ENCODE results near the gene PBX4.
A peak's percentile ranks its signal among the peaks of the same experiment; 100 is the strongest.

PBX4 gene

DNA sequence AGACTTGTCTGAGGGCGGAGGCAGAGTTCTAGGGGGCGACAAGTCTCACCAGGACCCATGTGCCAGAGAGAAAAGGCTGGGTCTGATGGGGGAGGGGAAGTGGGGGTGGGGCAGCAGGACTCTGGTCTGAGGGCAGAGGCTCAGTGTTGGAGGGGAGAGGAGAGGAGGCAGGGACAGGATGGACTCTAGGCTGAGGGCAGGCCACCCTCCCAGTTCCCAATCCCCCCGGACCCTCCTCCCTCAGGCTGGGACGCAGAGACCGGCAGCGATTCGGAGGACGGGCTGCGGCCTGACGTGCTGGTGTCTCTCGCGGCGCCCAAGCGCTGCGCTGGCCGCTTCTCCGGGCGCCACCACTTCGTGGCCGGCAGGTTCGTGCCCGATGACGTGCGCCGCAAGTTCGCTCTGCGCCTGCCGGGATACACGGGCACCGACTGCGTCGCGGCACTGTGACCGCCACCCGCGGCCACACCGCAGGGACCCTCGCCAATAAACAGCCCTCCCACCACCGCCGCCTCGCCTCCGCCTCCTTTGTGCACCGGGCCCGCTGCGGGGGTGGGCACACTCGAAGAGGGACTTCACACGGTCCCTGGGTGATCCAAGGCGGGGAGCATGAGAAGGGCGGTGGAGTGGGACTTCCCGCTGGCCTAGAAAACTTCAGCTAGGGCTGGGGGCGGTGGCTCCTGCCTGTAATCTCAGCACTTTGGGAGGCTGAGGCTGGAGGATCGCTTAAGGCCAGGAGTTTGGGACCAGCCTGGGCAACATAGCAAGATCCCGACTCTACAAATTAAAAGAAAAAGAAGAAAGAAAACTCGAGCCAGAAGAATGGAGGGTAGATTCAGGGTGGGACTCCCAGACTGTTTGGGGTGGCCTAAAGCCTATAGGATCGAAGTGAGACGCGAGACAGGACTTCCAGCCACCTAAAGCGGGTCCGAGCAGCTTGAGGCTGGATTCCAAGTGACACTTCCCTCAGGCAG lies 81.1 kb downstream of the PBX4 start:
- DNase-seq = no peak

DNA sequence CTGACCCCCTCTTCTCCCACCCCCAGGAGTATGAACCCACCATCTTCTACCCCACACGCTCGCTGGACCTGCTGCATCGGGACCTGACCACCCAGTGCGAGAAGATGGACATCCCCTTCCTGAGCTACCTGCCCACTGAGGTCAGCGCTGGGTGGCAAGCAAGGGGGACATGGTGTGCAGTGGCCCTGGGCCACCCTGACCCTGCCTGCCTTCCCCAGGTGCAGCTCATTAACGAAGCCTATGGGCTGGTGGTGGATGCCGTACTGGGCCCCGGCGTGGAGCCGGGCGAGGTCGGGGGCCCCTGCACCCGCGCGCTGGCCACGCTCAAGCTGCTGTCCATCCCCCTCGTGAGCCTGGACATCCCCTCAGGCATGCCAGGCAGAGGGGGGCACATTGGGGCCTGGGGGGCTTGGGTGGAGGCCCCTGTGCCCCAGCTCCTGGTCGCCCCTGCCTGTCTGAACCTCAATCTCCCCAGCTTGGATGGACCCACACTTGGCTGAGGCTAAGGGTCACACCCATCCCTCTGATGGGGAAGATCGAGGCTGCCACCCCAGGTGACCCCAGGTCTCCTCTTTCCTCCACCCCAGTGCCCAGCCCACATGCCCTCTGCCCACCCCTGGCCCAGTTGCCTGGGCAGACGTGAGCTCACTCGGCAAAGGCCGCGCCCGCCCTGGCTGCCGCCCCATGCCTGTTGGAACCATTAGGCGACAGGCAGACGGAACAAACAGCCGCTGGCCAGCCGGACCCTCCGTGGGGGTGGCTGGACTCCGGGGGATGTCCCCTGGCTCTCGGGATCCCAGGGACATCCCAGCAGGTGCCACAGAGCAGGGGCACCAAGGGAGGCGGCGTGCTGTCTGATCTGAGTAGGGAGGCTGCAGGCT lies 82.9 kb downstream of the PBX4 start:
- DNase-seq = no peak

DNA sequence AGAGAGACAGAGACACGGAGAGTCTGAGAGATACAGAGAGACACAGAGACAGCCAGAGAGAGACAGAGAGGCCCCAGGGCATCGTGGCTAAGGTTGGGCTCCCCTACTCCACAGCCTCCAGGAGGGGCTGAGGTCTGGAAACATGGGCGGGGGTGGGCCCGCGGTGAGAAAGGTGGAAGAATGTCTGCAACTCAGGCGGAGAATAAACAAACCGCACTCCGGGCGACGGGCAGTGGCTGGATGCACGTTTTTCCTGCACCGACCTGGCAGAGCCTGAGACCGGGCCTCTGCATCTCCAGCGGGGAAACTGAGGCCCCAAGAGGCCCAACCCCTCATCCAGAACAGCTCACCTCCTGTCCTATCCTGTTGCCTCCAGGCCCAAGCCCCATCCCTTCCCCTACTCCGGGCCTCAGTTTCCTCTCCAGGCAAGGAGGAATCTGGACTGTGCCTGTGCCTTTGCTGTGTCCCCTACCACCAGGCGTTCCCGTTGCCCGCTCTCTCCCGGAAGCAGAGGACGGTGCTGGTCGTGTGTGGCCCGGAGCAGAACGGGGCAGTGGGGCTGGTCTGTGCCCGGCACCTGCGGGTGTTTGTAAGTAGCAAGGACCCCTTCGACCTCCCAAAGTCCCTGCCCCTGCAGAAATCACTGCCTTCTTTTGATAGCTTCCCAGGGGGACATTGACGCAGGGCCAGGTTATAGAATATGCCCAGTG lies 83.8 kb downstream of the PBX4 start:
- no peak for DNase-seq

DNA sequence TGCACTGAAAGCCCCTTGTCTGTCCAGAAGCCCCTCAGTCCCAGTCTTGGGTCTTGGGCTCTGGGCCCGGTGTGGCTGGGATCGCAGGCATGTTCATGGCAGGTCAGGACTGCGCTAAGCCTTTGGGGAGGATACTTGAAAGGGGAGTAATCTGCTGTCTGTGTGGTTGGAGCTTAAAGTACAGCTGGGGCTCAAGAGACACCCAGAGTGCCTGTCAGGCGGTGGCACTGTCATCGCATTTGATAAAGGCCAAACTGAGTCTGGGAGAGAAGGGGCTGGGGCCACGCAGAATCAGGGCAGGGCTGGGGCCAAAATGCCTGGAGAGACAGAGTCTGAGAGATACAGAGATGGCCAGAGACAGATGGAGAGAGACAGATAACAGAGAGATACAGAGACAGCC lies 84.6 kb downstream of the PBX4 start:
- no peak for DNase-seq

DNA sequence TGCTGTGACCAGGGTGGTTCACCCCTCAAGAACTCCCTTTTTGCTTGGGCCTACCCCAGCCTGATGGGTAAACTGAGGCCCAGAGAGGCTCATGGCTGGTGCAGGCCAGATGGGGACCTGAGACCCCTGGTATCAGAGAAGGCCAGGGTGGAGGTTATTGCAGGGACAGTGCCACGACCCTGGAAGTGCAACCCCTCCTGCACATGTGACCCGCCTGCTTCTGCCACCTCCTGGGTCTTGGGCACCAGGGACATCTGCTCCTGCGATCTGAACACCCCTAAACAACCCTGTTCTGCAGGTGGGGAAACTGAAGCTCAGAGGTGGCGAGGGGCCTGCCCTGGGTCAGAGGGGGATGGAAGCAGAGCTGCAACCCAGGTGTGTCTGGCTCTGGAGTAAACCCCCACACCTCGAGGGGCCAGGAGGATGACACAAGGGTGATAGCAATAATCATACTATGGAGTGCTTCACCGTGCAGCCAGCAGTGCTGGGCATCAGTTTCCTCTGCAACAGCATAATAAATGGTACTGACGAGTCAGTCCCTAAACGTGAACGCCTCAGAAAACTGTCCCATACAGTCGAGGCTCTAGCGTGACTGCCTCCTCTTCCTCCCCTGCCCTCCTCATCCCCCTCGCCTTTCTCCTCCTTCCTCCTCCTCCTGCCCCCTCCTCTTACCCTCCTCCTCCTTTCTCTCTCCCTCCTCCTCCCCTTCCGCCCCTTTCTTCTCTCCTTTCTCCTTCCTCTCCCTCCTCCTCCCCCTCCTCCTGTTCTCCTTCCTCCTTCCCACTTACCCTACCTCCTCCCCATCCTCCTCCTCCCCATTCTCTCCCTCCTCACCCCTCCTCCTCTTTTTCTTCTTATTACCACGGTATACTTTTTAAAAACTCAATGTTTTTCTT lies 85.4 kb downstream of the PBX4 start:
- DNase-seq = no peak

DNA sequence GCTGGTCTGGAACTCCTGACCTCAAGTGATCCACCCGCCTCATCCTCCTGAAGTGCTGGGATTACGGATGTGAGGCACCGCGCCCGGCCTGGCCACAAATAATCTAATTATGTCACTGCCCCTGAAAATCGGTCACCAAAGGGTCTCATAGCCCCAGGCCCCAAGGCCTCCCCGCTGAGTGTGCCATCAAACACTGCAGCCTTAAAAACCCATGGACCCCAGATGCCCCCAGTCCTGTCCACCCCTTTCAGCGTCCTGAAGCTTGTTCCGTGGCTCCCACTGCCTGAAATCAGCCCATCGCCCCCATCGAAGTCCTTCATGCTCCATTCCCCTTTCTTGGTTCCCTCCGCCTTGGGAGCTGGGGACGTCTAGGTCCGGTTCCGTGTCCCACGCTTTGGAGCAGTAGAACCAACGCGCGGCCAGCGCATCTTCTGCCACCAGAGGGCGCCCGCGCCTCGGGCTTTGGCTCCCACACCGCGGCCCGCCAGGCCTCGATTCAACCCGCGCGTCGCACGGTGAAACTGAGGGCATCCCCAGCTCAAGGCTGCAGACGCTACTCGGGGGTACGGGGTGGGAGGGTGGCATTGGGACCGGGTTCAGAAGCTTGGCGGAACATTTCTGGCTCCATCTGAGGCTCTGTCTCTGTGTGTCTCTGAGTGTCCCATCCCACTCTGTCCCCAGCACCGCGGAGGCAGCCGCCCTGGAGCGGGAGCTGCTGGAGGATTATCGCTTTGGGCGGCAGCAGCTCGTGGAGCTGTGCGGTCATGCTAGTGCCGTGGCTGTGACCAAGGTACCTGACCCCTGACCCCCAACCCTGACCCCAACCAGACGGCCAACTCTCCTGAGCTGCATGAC lies 86.3 kb downstream of the PBX4 start:
- peak; percentile 59 to 60 for DNase-seq

DNA sequence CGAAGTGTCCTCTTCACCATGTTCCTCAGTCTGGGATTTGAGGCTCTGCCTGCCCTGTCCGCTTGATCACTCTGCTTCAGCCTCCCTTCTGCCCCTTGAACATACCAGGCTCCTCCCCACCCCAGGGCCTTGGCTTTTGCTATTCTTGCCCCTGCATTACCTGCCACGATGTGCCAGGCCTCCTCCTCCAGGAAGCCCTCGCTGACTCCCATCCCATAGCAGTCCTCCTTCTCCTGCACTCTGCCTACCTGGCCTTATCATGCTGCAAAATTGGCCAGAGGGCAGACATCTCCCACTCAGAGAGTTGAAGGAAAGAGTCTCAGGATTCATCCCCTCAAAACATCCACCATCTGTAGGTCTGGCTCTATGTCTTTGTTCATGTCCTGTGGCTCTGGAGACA lies 87.6 kb downstream of the PBX4 start:
- DNase-seq = no peak

DNA sequence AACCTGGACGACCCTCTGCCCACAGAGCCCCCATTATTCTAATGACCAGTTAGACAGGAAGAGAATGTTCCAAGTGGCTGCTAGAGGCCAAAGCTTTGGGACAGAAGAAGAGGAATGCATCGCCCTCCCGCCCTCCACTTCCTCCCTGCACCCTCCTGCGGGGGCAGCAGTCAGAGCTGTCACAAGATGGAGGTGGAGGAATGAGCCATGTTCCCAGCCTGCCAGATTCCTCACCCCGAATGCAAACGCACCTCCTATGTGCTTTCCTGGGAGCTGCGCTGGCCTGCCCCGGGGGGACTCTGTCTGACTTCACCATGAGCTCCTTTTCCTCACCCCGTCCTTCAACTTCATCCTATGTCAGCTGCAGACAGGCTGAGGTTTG lies 88.1 kb downstream of the PBX4 start:
- no peak for DNase-seq

DNA sequence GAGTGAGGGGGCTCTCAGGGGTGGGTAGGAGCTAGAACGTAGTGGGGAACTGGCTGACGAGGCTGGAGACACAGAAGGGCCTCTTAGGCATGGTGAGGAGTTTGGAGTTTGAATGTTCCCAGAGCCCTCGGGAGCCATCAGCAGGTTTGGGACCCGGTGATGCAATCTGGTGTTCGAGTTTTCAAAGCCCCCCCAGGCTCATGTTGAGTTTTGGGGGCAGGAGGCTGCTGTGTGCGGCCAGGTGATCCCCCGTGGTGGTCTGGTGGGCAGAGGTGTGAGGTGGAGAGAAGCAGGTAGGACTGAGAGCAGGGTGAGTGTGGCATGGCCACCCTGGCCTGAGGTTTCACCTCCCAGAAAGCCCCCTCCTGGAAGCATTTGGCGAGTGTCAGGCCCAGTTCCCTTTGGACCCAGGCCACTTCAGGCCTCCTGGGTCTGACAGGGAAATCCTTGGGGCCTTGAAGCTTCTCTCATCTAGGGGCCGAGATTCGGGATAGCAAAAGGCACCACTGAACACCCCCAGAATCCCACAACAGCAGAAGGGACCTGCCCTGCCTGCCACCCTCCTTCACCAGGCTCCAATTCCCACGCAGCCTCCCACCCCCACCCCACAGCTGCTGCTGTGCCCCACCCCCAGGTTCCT lies 88.6 kb downstream of the PBX4 start:
- no peak for DNase-seq

DNA sequence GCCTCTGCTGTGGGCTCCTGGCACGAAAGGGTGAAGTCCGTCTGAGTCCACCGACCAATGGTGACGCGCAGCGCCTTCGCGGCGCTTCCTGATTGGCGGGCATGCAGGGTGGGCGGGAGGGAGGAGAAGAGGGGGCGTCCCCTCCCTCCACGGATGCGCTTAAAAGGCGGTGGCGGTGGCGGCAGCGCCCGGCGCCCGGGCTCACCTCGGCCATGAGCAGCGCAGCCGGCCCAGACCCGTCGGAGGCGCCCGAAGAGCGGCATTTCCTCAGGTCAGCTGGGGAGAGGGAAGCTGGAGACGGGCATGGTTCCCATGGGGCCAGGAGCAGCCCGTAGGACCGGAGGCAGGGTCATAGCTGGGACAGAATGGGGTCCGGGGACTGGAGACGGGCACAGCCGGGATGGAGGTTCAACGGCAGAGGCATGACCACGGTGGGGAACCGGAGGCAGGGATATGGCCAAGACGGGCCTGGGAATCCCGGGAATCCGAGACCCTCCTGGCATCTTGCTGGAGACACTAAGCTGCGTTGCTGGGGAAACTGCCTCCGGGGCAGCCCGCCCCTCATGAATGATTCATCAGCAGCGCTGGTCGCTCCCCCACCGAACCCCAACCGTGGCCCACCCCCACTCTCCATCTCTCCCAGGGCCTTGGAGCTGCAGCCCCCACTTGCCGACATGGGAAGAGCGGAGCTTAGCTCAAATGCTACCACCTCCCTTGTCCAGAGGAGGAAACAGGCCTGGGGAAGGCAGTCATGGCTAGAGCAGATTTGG lies 89.6 kb downstream of the PBX4 start, which contains the start of gene YJEFN3:
YJEFN3 (plus strand) TSS at position 191 of the 770 bp plus-strand sequence; CDS start at position 213, 22 bp downstream.
- DNase-seq = no peak

DNA sequence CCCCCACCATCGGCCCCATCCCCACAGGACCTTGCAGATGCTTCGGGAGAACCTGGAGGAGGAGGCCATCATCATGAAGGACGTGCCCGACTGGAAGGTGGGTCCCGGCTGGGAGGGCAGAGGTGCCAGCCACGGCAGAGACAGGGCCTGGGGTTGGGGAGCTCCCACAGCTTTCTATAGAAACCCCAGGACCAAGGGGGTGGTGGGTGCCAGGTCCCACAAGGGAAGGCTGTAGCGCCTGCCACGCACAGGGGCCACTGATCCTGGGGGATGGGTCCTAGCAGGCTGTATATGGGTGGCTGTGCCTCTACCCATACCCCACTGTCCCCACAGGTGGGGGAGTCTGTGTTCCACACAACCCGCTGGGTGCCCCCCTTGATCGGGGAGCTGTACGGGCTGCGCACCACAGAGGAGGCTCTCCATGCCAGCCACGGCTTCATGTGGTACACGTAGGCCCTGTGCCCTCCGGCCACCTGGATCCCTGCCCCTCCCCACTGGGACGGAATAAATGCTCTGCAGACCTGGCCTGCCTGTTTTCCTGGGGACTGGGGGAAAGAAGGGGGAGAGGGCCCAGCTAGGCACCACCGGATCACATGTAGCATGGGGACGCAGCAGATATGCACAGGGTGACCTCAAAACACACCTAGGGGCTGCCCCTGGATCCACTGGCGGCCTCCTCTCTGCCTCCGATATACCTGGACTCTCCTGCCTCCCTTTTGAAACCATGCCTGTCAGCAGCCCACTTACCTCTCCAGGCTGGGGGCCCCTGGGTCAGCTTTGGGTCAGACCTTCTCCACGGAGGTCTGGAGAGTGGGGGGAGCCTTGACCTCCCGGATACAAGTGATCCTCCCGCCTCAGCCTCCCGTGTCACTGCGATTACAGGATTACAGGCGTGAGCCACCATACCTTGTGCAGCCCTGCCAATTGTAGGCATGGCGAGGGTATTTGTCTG lies 90.5 kb downstream of the PBX4 start:
- no peak for DNase-seq

DNA sequence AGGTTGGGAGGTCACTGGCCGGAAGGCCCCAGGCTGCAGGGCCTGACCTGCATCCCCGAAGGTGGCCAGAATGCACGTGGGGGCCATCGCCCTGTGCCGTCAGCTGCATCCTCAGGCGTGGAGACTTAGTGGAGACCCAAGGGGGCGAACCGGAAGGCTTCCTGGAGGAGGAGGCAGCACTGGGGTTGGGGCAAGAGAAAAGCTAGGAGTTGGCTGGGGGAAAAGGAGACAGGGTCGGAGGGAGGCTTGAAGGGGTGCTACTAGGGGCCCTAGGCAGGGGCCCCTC lies 91.2 kb downstream of the PBX4 start:
- DNase-seq = no peak

DNA sequence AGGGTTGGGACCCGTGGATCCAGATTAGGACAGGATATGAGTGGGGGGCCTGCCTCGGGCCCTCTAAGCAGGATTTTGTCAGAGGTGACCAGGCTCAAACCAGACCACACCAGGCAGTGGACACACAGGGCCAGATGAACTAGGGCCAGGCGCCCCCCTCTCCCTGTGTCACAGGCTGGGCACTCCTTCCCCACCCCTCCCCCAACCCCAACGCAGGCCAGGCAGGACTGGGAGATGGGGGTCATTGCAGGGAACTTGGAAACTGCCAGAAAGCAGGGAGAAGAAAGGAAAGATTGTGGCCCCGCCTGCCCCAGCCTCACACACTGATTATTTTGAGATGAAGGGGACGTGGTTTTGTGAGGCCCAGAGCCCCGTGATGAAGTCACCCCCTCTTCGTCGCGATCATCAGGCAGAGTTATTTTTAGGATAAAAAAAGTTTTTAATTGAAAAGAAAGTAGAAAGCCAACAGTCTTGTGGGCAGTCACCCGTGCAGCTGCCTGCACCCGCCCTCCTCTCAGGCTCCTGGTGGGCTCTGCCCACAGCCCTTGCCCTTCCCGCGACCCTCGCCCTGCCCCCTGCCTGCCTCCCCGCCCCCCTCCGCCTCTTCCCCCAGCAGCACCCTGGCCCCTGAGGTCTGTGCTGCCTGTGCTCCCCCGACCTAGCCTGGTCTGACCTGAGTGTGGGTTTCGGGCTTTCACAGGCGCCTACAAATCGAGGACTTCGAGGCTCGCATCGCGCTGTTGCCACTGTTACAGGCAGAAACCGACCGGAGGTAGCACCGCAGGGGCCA lies 91.7 kb downstream of the PBX4 start:
- no peak for DNase-seq

DNA sequence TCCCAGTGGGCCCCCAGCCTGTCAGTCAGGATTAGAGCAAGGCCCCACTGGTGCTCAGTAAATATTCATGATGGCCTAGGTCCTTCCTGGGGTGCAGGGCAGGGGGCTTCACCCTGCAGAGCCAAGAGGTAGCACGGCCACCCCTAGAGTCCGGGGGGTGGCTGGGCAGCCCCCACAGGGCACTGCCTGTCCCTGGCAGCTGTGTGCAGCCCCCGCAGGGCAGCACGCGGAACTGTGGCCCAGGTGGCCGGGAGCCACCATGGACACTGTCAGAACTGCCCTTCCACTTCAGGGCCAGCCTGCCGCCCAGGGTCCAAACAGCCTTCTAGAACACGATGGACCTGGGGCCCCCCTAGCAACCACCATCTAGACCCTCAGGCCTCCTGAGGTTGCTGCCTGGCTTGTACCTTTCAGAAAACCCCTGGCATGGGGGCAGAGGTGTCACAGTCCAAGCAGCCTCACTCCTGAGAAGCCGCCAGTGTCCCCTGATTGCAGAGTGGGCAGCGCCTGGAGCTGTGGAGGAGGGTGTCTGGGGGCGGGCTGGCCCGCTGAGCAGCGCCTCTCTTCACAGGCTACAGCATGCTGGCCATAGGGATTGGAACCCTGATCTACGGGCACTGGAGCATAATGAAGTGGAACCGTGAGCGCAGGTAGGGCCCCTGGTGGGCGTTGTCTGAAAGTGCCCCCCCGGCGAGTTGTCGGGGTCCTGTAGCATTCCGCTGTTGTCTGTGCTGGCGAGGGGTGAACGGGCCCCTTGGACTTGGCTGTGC lies 92.7 kb downstream of the PBX4 start:
- no peak for DNase-seq

DNA sequence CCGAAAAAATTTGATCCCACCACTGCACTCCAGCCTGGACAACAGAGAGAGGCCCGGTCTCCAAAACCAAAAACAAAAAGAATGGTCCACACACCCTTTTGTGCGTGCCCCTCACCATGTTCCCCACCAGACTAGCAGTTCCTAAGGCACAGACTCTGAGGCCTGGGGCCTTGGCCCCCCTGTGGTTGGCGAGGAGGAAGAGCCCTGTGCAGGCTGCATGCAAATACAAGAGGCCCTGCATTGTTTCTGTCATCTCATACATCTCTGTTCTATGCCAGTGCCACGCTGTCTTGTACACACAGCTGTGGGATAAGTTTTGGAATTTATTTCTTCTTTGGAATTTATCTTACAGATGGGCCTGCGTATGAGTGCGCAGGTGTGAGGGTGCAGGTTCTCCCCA lies 94.4 kb downstream of the PBX4 start:
- no peak for DNase-seq

DNA sequence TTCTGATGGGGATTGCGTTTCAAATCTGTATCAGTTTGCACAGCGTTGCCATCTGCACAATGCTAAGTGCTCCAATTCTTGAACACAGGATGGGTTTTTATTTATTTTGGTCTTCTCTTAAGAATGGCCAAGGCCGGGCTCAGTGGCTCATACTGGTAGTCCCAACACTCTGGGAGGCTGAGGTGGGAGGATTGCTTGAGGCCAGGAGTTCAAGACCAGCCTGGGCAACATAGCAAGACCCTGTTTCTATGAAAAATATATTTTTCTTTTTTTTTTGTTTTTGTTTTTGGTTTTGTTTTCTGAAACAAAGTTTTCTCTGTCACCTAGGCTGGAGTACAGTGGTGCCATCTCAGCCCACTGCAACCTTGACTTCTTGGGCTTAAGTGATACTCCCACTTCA lies 95.3 kb downstream of the PBX4 start:
- no peak for DNase-seq

DNA sequence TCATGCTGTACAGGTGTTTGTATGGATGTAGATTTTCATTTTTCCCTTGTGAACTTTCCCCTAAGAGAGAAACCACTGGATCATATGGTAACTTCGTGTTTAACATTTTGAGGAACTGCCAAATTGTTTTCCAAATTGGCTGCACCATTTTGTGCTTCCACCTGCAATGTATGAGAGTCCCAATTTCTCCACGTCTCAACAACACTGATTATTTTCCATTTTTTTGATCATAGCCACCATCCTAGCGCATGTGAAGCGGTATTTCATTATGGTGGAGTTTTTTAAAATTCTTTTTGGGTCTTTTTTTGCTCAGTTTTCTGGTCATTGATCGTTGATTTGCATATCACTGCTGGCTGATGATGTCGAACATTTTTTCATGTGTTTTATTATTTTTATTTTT lies 97.5 kb downstream of the PBX4 start:
- no peak for DNase-seq

Measured in NCI-H2081 (cell line).